HepG2 (cell line): ENCODE data around the gene SECISBP2L. TPM values are rescaled to one million over a fixed set of nuclear protein-coding genes. Genes with fewer than 3 reads are reported as not detected.

ENCODE experiments used
- ARNT ChIP-seq: fragments of 450-650 bp; IDR thresholded peaks from 2 replicates; pipeline ENCODE4 v1.6.1; 2017
- CBX2 ChIP-seq, 2 experiments: fragments of 200-600 bp in 1 of 2; sonication (generic); formaldehyde crosslinking in 1 of 2; IDR thresholded peaks; 2 replicates each; pipeline versions ENCODE4 v1.7.0 to v1.8.1; 2018 to 2022; ENCODE audit warnings: low read depth in 2 of 2, low read length in 1 of 2, mild to moderate bottlenecking in 1 of 2, missing genetic modification reagents in 1 of 2
- CENPT ChIP-seq: sonication (generic); formaldehyde crosslinking; IDR thresholded peaks from 2 replicates; pipeline ENCODE4 v1.8.0; 2022; ENCODE audit warnings: low read depth, mild to moderate bottlenecking, moderate library complexity, missing genetic modification reagents
- CERS6 ChIP-seq: sonication (generic); formaldehyde crosslinking; IDR thresholded peaks from 2 replicates; pipeline ENCODE4 v1.5.0; 2020; ENCODE audit warnings: missing genetic modification reagents
- ETS1 ChIP-seq: sonication (generic); formaldehyde crosslinking; IDR thresholded peaks from 2 replicates; pipeline ENCODE4 v1.4.0; 2020; ENCODE audit warnings: missing genetic modification reagents
- IRF1 ChIP-seq: sonication (generic); formaldehyde crosslinking; IDR thresholded peaks from 2 replicates; pipeline ENCODE4 v1.4.0; 2020; ENCODE audit warnings: low read depth, mild to moderate bottlenecking, missing genetic modification reagents
- KDM5A ChIP-seq: fragments of 200-600 bp; sonication (generic); IDR thresholded peaks from 2 replicates; pipeline ENCODE4 v1.7.0; 2018; ENCODE audit warnings: antibody characterized with exemption, mild to moderate bottlenecking, low read length, borderline replicate concordance
- MYPOP ChIP-seq: sonication (generic); formaldehyde crosslinking; IDR thresholded peaks from 2 replicates; pipeline ENCODE4 v1.8.1; 2023; ENCODE audit warnings: mild to moderate bottlenecking, moderate library complexity, missing genetic modification reagents
- NR2F1 ChIP-seq, 2 experiments: fragments of 450-650 bp in 1 of 2; formaldehyde crosslinking in 1 of 2; IDR thresholded peaks; 2 replicates each; pipeline versions ENCODE4 v1.5.0 to v1.6.1; 2016 to 2020; ENCODE audit warnings: mild to moderate bottlenecking in 1 of 2, missing compliant biosample characterization in 1 of 2, missing genetic modification reagents in 1 of 2, moderate library complexity in 1 of 2
- TBX3 ChIP-seq: fragments of 450-650 bp; IDR thresholded peaks from 2 replicates; pipeline ENCODE4 v1.6.1; 2017; ENCODE audit warnings: antibody characterized with exemption, mild to moderate bottlenecking, inconsistent platforms, borderline replicate concordance
- TP53 ChIP-seq: sonication (generic); formaldehyde crosslinking; conservative IDR thresholded peaks from 2 replicates; pipeline ENCODE4 v1.4.0; 2020; ENCODE audit warnings: missing genetic modification reagents
- ZMYM4 ChIP-seq: sonication (generic); formaldehyde crosslinking; IDR thresholded peaks from 2 replicates; pipeline ENCODE4 v1.8.1; 2023; ENCODE audit warnings: mild to moderate bottlenecking, missing genetic modification reagents
- ZNF563 ChIP-seq: sonication (generic); formaldehyde crosslinking; IDR thresholded peaks from 2 replicates; pipeline ENCODE4 v1.8.0; 2022; ENCODE audit warnings: mild to moderate bottlenecking, moderate library complexity, missing genetic modification reagents
- ZNF879 ChIP-seq: sonication (generic); formaldehyde crosslinking; IDR thresholded peaks from 2 replicates; pipeline ENCODE4 v1.8.1; 2023; ENCODE audit warnings: missing genetic modification reagents
- ZSCAN5A ChIP-seq: sonication (generic); formaldehyde crosslinking; IDR thresholded peaks from 2 replicates; pipeline ENCODE4 v1.8.0; 2022; ENCODE audit warnings: mild to moderate bottlenecking, missing genetic modification reagents, borderline replicate concordance
- ZZZ3 ChIP-seq: sonication (generic); formaldehyde crosslinking; IDR thresholded peaks from 2 replicates; pipeline ENCODE4 v1.4.0; 2020; ENCODE audit warnings: missing genetic modification reagents, mild to moderate bottlenecking, borderline replicate concordance
- polyA plus RNA-seq, 8 experiments: library from polyadenylated mRNA; depleted of rRNA in 3 of 8; stranded (reverse) in 7 of 8; unstranded in 1 of 8; fragments of >200 nt; fragmentation: Illumina TruSeq in 4 of 8; extraction: Trizol in 4 of 8; gene quantifications; 2 replicates each; pipeline versions ENCODE4 v1.2.1 to v1.2.3, GENCODE V29; 2011 to 2016; ENCODE audit warnings: low read depth in 4 of 8, missing spikeins in 1 of 8, mixed read lengths in 1 of 8; ENCODE audit not compliant: insufficient read depth in 1 of 8
- total RNA-seq, 5 experiments: library from RNA; depleted of rRNA; stranded (reverse); fragments of >200 nt; fragmentation: Illumina TruSeq; extraction: Trizol; gene quantifications; 2 replicates each; pipeline ENCODE4 v1.2.3, GENCODE V29; 2016; ENCODE audit warnings: low read depth in 1 of 5

SECISBP2L gene
- total and polyA plus RNA-seq, 2 of the 13 experiments (the other 11 are each of a cell fraction or from before 2014, with no cell fraction given): 13.9 to 15.6 TPM

GRCh38 chr15:49046220-49047102, at the start of gene SECISBP2L (continued):
- TF ChIP-seq ZSCAN5A (CRISPR knock-in tag) (peak; percentile 100; the same call in 1 of the 2 replicates), CBX2 (IDR thresholded peaks at IDR 0.05; ENCODE audit: low read depth, low read length) (no peak), CBX2 (CRISPR knock-in tag; IDR thresholded peaks at IDR 0.05; ENCODE audit: low read depth) (peak; percentile 78; the same call in 1 of the 2 replicates), KDM5A (peak; percentile 90), IRF1 (CRISPR knock-in tag) (no peak), ZMYM4 (CRISPR knock-in tag) (peak; percentile 100), ZNF563 (CRISPR knock-in tag) (peak; percentile 91), ZZZ3 (peak; percentile 77; the same call in 1 of the 2 replicates), ZNF879 (no peak), ETS1 (CRISPR knock-in tag) (no peak), CENPT (CRISPR knock-in tag) (no peak), ARNT (no peak), TP53 (CRISPR knock-in tag) (no peak), CERS6 (CRISPR knock-in tag) (no peak), NR2F1 (CRISPR knock-in tag; IDR thresholded peaks at IDR 0.05) (no peak), MYPOP (CRISPR knock-in tag) (no peak), TBX3 (0 out of 2 replicates have a peak, but pooled peaks have one; percentile 18)
